Measurements from ENCODE around the gene ATP7A.
A peak's percentile ranks its signal among the peaks of the same experiment; 100 is the strongest.

The ATP7A gene

DNA sequence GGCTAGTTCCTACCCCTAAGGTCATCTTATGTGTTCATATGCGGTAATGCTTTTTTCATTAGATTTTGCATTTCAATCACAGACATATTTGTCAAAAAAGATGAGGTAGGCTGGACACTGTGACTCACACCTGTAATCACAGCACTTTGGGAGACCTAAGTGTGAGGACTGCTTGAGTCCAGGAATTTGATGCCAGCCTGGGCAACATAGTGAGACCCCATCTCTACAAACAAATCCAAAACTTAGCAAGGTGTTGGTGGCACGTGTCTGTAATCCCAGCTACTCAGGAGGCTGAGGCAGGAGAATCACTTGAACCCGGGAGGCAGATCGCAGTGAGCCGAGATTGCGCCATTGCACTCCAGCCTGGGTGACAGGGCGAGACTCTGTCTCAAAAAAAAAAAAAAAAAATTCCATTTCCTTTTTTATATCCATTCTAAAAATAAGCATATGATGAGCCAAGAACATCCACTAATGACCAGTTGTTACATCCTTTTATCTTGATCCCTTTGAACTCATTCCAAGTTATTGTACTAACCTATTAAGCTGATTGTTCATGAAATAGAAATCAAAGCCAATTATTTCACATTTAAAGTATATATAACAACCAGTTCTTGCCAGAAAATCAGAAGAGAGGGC lies 35.5 kb downstream of the ATP7A start:
- DNase-seq (ENCODE audit: low read depth), result no peak

DNA sequence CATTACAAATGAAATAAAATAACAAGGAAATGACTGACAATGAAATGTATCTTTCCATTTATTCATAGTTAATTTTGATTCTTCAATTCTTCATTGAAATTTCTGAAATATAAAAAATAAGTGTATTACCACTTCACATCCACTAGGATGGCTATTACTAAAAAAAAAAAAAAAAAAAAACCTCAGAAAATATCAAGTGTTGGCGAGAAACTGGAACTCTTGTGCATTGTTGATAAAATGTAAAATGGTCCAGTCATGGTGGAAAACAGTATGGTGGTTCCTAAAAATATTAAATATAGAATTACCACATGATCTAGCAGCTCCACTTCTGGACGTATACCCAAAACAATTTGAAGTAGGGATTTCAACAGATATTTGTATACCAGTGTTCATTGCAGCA lies 36.1 kb downstream of the ATP7A start:
- no peak for DNase-seq (ENCODE audit: low read depth)

GRCh38 chrX:77949840-77950239 lies 39.3 kb downstream of the ATP7A start:
- no peak for DNase-seq (ENCODE audit: low read depth)

GRCh38 chrX:77952173-77952572 lies 41.7 kb downstream of the ATP7A start:
- no peak for DNase-seq (ENCODE audit: low read depth)

GRCh38 chrX:77953302-77953701 lies 42.8 kb downstream of the ATP7A start:
- DNase-seq (ENCODE audit: low read depth), result no peak

DNA sequence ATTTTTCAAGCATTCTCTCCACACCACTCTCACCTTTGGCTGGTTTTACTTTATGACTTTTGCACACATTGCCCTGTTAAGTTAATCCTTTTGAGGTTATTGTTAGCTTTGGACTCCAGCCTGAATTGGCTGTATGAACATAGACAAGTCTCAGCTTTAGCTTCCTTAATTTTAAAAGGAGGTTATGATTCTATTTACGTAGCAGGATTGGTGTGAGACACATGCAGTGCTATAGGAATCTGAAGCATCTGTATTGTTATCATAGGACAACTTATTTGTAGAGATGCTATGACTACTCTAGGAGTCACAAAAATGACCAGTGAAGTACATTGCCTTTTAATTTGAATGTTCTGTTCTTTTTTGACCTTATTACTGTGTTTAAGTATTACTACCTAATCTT lies 43.2 kb downstream of the ATP7A start:
- no peak for DNase-seq (ENCODE audit: low read depth)

- no peak for DNase-seq (ENCODE audit: low read depth)
Observed at GRCh38 chrX:77960567-77960966, 50.1 kb downstream of the ATP7A start.

GRCh38 chrX:77961063-77961462 lies 50.6 kb downstream of the ATP7A start:
- no peak for DNase-seq (ENCODE audit: low read depth)

DNA sequence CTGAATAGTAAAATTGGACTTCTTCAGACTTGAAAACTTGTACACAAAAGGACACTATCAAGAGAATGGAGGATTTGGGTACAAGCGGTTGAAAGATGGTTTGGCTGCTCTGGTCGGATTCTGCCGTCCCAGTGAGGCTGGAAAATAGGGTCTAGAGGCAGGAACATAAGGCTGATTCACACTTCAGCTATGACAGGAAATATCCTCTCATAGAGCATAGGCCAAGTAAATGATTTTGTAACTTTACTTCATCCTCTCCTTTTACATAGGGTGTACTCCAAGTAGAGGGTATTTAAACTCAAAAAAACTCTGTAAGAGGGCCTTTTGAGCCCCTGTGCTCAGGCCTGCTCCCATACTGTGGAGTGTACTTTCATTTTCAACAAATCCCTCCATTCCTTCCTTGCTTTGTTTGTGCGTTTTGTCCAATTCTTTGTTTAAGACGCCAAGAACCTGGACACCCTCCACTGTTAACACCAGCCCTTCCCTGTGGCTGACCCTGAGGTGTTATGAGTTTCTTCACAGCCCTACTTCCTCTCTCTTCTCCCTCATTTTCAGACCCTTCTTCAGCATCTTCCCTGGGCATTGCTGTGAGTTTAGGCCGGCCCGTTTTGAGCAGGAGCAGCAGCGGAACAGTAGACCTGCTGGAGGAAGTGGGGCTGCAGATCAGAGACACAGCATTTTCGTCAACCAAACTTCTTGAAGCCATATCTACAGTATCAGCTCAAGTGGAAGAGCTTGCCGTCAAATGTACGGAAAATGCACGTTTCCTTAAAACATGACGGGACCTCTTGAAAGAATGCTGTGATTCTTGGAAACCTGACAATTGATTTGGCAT lies 51.8 kb downstream of the ATP7A start:
- no peak for DNase-seq (ENCODE audit: low read depth)

DNA sequence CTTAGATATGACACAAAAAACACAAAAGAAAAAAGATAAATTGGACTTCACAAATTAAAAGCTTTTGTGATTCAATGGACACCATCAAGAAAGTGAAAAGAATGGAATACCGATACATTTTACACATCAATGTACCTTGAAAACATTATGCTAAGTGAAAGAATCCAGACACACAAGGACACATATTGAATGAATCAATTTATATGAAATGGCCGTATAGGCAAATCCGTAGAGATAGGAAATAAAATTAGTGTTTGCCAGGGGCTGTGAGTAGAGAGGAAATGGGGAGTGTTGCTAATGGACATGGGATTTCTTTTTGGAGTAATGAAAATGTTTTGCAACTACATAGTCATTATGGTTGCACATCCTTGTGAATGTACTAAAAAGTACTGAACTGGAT lies 55.9 kb downstream of the ATP7A start:
- no peak for DNase-seq (ENCODE audit: low read depth)

DNA sequence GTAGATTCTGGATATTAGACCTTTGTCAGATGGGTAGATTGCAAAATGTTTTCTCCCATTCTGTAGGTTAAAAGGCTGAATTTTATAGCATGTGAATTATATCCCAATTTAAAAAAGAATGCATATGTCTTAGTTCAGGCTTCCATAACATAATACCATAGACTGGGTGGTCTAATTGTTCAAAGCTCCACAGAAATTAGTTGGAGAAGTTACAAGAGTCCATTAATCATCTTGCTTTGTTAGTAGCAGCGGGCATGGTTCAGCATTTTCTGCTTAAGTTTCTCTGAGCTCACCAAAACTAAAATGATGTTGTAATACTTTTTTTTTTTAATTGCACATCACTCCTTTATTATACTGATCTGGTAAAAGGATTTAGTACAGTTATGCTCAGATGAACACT lies 57.1 kb downstream of the ATP7A start:
- no peak for DNase-seq (ENCODE audit: low read depth)

DNA sequence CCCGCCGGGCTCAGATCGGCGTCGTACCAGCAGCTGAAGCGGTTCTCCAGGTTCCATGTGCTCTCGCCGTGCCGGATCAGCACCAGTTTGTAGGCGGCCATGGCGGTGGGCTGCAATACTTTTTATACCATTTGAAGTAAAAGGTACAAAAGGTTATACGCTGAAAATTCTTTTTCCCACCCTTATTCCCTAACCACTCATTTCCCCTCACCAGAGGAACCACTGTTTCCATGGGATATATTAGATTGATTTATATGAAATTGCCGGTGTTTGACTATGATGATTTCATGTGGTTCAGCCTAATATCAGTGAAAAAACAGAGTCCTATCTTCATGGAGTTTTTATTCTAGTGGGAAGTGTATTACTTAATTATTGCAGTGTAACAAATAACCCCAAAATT lies 59.0 kb downstream of the ATP7A start, which contains the start of gene PGAM4:
TSS of gene PGAM4 (minus strand) at position 101 of the 400 bp plus-strand sequence. CDS start at position 101, 0 bp downstream.
- no peak for DNase-seq (ENCODE audit: low read depth)

DNA sequence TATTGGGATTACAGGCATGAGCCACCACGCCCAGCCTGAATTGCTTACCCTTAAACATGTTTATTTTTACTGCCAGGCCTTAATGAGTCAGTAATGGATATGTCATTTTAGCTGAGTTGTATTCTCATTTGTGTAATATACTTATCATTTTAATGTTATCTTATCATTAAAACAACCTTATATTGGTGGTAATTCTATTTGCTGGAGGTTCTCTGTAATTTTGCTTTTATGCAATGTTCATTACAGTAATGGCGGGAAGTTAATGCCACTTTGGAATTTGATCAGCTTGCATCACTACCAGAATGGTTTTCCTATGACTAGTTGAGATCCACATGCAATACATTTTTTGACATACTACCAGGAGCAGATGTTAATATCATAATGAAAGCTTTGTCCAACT lies 65.3 kb downstream of the ATP7A start:
- no peak for DNase-seq (ENCODE audit: low read depth)

DNA sequence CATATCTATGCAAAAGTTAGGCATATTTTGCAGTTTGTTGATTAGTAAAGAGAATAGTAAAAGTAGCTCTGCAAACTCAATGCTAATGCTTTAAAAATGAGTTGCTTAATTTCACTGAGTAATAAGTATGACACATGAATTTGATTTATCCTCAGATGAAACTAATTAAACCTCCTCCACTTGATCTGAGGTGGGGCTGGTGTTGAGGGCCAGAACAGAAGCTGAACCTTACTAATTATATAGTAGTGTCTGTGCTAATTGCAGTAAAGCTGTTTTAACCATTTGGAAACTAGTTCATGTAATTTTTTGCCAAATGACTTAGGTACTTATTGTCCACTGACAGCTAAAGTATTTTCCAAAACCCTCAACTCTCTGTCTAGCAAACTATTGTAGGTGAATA lies 66.6 kb downstream of the ATP7A start:
- no peak for DNase-seq (ENCODE audit: low read depth)

DNA sequence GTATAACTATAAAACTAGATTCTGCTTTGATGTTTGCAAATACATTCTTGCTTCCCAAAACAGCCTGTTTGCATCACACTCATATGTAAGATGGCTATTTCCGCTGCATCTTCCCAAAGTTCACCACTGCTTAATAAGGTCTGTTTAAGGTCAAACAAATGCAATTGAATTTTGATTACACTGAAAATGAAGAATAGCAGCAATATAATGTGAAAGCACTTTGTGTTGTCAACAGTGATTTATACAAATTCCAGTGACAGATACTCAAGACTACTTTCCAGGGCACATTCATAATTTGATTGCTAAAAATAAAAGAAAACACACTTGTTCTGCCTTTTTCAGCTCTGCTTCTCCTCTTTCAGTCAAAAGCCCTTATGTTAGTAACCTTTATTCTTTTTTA lies 67.0 kb downstream of the ATP7A start:
- no peak for DNase-seq (ENCODE audit: low read depth)

DNA sequence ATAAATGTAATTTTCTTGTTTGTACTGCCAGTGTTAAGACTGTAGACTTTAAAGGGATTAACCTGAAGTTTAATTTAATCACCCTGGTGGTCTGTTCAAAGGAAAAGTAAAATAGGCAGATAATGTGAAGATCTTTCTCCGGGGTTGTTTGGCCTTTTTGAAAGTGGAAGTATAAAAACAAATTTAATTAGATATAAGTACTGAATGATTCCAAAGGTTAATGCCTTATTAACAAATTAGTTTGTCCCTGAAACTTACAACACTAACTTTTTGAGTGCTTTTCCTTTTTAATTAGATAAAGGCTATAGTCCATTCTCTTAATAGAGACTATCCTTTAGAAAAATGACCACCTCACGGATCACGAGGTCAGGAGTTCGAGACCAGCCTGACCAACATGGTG lies 69.4 kb downstream of the ATP7A start:
- DNase-seq (ENCODE audit: low read depth), result no peak

DNA sequence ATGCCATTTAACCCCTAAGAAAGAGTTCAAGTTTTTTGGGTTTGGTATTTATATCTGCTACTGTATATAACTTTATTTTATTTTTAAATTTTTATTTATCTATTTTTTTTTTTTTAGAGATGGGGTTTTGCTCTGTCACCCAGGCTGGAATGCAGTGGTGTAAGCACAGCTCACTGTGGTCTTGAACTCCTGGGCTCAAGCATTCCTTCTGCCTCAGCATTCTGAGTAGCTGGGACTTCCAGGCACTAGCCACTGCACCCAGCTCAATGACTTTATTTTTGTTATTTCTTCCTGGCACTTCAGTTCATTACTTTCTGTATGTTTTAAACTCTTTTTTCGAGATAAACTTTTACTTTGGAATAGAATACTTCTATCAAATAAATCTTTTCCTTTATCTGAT lies 101.4 kb downstream of the ATP7A start:
- DNase-seq (ENCODE audit: low read depth), result no peak

DNA sequence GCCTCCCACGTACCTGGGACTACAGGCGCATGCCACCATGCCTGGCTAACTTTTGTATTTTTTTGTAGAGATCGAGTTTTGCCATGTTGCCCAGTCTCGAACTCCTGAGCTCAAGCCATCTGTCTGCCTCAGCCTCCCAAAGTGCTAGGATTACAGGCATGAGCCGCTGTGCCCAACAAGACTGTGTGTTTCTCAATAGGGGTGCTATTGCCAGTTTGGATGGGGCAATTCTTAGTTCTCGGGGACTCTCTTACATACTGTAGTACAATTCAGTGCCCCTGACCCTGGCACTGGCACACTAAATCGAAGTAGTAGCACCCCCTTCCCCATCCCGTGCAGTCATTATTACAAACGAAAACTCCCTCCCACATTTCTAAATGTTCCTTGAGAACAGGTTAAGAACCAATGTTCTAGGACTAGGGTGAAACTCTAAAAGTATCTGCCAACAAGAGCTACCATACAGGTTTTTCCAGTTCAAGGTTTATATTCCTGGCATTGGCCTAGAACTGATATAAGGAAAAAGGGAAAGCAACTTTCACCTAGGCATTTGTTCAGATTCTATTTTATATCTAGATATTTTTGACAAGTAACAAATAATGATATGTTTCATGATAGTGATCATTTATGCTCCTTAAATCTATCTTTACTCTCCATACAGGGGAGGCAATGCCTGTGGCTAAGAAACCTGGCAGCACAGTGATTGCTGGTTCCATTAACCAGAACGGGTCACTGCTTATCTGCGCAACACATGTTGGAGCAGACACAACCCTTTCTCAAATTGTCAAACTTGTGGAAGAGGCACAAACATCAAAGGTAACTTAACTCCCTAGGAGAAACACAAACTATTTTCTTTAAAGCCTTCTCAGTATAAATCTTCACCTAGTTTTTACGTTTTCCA lies 109.3 kb downstream of the ATP7A start:
- no peak for DNase-seq (ENCODE audit: low read depth)

DNA sequence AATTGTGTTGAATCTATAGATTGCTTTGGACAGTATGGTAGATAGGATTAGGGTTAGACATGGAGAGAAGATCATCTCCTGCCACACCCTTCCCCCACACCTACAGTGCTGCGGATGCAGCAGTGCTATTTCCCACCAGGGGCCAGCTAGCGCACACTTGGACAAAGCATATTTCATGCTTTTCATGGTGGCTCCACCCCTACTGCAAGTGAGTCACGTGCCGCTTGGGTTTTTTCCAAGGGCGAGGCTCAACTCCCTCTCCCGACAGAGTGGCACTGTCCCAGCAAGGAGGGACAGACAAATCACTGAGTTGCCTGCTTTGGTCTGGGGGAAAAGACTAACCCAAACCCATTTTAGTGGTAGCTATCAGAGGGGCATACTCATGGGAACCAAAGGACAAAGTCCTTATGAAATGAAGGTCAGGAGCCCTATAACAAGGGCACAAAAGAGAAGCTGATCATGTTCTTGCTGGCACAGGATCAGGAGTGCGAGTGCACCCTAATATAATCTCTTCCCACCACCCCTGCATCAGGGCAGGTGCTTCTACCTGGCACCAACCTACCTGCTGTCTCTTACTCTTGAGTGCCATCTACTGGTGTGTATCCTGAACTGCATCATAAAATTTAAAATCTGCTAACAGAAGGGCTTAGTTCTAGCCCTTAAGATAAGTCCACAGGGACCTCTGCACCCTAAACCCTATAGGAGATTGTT lies 114.0 kb downstream of the ATP7A start:
- no peak for DNase-seq (ENCODE audit: low read depth)

DNA sequence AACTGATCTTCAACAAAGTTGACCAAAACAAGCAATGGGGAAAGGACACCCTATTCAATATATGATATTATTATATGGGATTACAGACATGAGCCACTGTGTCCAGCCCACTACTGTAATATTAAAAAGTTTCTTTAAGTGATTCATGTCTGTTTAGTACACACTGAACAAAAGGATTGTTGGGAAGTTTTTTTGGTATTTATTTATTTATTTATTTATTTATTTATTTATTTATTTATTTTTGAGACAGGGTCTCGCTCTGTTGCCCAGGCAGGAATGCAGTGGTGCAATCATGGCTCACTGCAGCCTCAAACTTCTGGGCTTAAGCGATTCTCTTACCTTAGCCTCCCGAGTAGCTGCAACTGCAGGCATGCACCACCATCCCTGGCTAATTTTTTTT lies 117.3 kb downstream of the ATP7A start:
- no peak for DNase-seq (ENCODE audit: low read depth)

DNA sequence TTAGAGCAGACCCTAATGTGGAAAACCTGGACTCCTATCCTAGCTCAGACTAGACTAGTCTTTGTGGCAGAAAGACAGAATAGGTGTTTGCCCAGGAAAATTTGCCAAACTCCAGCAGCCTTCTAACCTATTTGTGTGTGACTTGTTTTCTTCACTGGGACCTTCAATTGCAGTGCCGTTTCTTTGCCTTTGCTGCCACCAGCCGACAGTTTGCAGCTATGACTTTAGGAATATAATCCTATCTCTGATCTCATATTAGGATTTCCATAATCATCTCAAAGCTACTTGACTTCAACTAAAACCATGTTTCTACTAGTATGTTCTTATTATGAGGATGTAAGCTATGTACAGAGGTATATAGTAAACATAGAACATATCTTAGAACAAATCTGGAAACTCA lies 119.2 kb downstream of the ATP7A start:
- DNase-seq (ENCODE audit: low read depth), result peak; percentile 7

DNA sequence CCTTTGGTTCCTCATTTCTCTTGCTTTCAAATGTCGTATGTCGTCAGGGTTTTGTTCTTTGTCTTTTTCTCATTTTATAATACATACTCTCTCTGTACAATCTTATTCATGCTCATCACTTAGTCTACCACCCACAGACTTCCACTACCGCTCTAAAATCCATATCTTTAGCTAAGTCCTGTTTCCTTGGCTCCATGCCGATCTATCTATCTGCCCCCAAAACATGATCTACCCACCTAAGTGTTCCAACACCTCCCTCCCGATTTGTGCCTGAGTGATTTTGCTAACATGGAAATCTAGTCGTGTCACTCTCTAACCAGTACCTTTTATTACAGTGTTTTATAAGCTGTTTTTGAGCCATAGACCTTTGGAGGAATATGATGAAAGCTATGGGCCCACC lies 124.6 kb downstream of the ATP7A start:
- no peak for DNase-seq (ENCODE audit: low read depth)

All from GM04504 (cell line).